BLaER1 treated with 17β-estradiol and CSF1 and Interleukin-3, amounts not matched to agents 10 nM and 100 nM (cell line): Measurements from ENCODE around the gene CPM.

Source experiments
- H3K27ac ChIP-seq, 11 experiments: shearing (Covaris generic); formaldehyde crosslinking; 2 replicates each; pipeline ENCODE4 v1.8.1; 2022
- H3K27me3 ChIP-seq, 11 experiments: shearing (Covaris generic); formaldehyde crosslinking; 2 replicates each; pipeline ENCODE4 v1.8.1; 2022
- H3K36me3 ChIP-seq, 11 experiments: shearing (Covaris generic); formaldehyde crosslinking; 2 replicates each; pipeline ENCODE4 v1.8.1; 2022
- H3K4me1 ChIP-seq, 10 experiments: shearing (Covaris generic); formaldehyde crosslinking; 2 replicates each; pipeline ENCODE4 v1.8.1; 2022
- H3K4me2 ChIP-seq, 11 experiments: shearing (Covaris generic); formaldehyde crosslinking; 2 replicates each; pipeline ENCODE4 v1.8.1; 2022
- H3K4me3 ChIP-seq, 10 experiments: shearing (Covaris generic); formaldehyde crosslinking; 2 replicates each; pipeline ENCODE4 v1.8.1; 2022
- H3K9ac ChIP-seq, 11 experiments: shearing (Covaris generic); formaldehyde crosslinking; 2 replicates each; pipeline ENCODE4 v1.8.1; 2022
- H3K9me3 ChIP-seq, 11 experiments: shearing (Covaris generic); formaldehyde crosslinking; replicated peaks in 1 of 11; 2 replicates each; pipeline ENCODE4 v1.8.1; 2022
- H4K20me1 ChIP-seq, 11 experiments: shearing (Covaris generic); formaldehyde crosslinking; 2 replicates each; pipeline ENCODE4 v1.8.1; 2022
- Cebpa-rat ChIP-seq, 11 experiments: shearing (Covaris generic); IDR thresholded peaks; 2 replicates each; pipeline ENCODE4 v1.8.1; 2022

CPM gene

DNA sequence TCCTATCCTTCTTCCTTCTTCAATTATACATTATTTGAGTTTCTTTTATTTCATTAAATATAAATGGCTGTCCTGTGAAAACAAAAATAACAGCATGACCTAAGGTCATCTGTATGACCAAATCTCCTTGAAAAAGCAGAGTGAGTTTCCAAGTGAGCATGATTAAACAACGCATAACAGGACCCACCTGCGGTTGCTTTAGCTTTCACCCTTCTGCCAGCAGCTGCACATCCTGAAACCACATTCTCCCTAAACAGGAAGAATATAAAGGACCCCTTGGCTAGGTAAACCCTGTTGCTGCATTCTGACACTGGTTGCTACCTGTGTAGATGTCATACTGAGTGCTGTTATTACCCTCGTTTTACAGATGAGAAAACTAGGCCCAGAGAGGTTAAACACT lies 42.8 kb upstream of the CPM start:
- H3K9me3 ChIP-seq = peaks cover 0 to 11% (median 9%) of the 10 kb centered on the region in 11 experiments; a peak in 16 of 22 replicates
- no peak overlapping the region for H3K9ac ChIP-seq
- no peaks in the 10 kb centered on the region for H3K27me3 ChIP-seq
- H3K4me1 ChIP-seq = peaks cover 20 to 47% (median 45%) of the 10 kb centered on the region in 10 experiments
- H4K20me1 ChIP-seq = no peaks in the 10 kb centered on the region
- no peak for TF ChIP-seq Cebpa-rat (IDR thresholded peaks at IDR 0.05)
- H3K4me3 ChIP-seq = no peak overlapping the region
- no peaks in the 10 kb centered on the region for H3K36me3 ChIP-seq
- peak overlapping the region in 1 of 11 experiments; percentile 15; a peak in 1 of 22 replicates for H3K27ac ChIP-seq
- H3K4me2 ChIP-seq = peak overlapping the region in 8 of 11 experiments; percentile 1 to 51 (median 26); a peak in 10 of 22 replicates

- peak overlapping the region in 2 of 11 experiments; percentile 10 to 50; a peak in 3 of 22 replicates for H3K4me2 ChIP-seq
- no peak for TF ChIP-seq Cebpa-rat (IDR thresholded peaks at IDR 0.05)
- no peaks in the 10 kb centered on the region for H3K9me3 ChIP-seq
- H3K4me3 ChIP-seq = no peak overlapping the region
- no peaks in the 10 kb centered on the region for H3K27me3 ChIP-seq
- H3K4me1 ChIP-seq = peaks cover 1 to 39% (median 19%) of the 10 kb centered on the region in 10 experiments
- no peaks in the 10 kb centered on the region for H3K36me3 ChIP-seq
- no peak overlapping the region for H3K9ac ChIP-seq
- H3K27ac ChIP-seq = 0 out of 22 replicates have a peak overlapping the region, but pooled peaks of 1 of the 11 experiments have one; percentile 21
- no peaks in the 10 kb centered on the region for H4K20me1 ChIP-seq
These were observed 39.6 kb upstream of the CPM start for GRCh38 chr12:68972595-68972994.

- H3K9me3 ChIP-seq = no peaks in the 10 kb centered on the region
- no peaks in the 10 kb centered on the region for H3K27me3 ChIP-seq
- H3K36me3 ChIP-seq = no peaks in the 10 kb centered on the region
- H3K4me3 ChIP-seq = no peak overlapping the region
- no peak overlapping the region for H3K9ac ChIP-seq
- no peaks in the 10 kb centered on the region for H4K20me1 ChIP-seq
- H3K4me1 ChIP-seq = peaks cover 0 to 46% (median 10%) of the 10 kb centered on the region in 10 experiments; a peak in 17 of 20 replicates
- TF ChIP-seq Cebpa-rat (IDR thresholded peaks at IDR 0.05) = no peak
- H3K27ac ChIP-seq = no peak overlapping the region
- H3K4me2 ChIP-seq = peak overlapping the region in 2 of 11 experiments; percentile 26 to 50; a peak in 2 of 22 replicates
These were observed 38.4 kb upstream of the CPM start for GRCh38 chr12:68971404-68971803.

DNA sequence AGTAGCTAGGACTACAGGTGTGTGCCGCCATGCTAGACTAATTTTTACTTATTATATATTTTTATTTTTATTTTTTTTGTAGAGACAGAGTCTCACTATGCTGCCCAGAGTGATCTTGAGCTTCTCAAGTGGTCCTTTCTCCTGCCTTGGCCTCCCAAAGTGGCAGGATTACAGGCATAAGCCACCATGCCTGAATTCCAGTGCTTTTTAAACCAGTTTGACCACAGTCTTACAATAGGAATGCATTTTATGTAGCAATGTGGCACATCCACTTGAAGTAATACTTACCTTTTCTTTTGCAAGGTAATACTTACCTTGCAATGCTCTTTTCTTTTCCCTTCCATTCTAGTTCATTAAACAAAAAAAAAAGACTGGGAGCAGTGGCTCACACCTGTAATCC lies 38.0 kb upstream of the CPM start:
- TF ChIP-seq Cebpa-rat (IDR thresholded peaks at IDR 0.05) = no peak
- H4K20me1 ChIP-seq = no peaks in the 10 kb centered on the region
- no peaks in the 10 kb centered on the region for H3K36me3 ChIP-seq
- H3K9me3 ChIP-seq = no peaks in the 10 kb centered on the region
- H3K4me3 ChIP-seq = no peak overlapping the region
- no peak overlapping the region for H3K27ac ChIP-seq
- peaks cover 0 to 50% (median 5%) of the 10 kb centered on the region in 10 experiments; a peak in 17 of 20 replicates for H3K4me1 ChIP-seq
- H3K9ac ChIP-seq = no peak overlapping the region
- H3K4me2 ChIP-seq = peak overlapping the region in 2 of 11 experiments; percentile 26 to 50; a peak in 3 of 22 replicates
- no peaks in the 10 kb centered on the region for H3K27me3 ChIP-seq

DNA sequence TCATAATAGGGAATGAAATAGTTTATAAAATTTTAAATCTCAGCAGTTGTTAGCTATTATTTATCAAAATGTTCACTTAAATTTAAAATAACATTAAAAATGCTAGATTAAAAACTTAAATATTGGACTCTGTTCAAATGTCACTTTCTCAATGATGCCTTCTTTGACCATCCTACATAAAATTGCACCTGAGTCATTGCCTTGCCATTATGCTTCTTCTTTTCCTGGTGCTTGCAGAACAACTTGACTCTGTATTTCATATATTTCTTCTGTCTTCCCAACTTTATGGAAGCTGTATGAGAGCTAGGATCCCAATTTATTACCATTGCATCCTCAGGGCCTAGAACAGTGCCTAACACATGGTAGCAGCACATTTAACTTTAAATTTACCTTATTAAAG lies 37.3 kb upstream of the CPM start:
- H3K36me3 ChIP-seq = no peaks in the 10 kb centered on the region
- H3K4me1 ChIP-seq = peaks cover 0 to 50% (median 0%) of the 10 kb centered on the region in 10 experiments; a peak in 4 of 20 replicates
- H3K4me2 ChIP-seq = peak overlapping the region in 1 of 11 experiments; percentile 50; a peak in 1 of 22 replicates
- 0 out of 22 replicates have a peak, but pooled peaks cover 0 to 4% (median 0%) of the 10 kb centered on the region in 11 experiments for H3K9me3 ChIP-seq
- TF ChIP-seq Cebpa-rat (IDR thresholded peaks at IDR 0.05) = no peak
- no peak overlapping the region for H3K9ac ChIP-seq
- no peaks in the 10 kb centered on the region for H3K27me3 ChIP-seq
- H3K4me3 ChIP-seq = no peak overlapping the region
- H3K27ac ChIP-seq = no peak overlapping the region
- no peaks in the 10 kb centered on the region for H4K20me1 ChIP-seq

DNA sequence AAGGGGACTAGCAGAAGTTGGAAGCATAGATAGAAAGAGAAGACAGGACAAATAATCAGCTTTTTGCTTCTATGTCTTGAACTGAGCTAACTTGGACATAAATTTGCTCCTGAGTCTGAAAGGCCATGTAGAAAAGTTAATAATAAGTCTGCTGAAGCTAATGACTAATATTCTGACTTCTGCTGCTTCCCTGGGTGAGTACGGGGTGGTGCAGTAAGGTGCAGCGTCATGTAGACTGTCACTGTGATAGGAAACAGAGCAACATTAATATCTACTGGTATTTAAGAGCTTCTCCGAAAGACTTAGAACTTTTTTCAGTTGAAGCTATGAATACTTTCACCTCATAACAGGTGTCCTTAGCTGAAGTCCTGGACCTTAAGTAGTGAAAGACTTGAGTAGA lies 34.1 kb upstream of the CPM start:
- Histone ChIP-seq H3K4me2 (peak overlapping the region in 1 of 11 experiments; percentile 22; a peak in 1 of 22 replicates), H3K4me1 (peaks cover 0 to 67% (median 0%) of the 10 kb centered on the region in 10 experiments; a peak in 7 of 20 replicates), H3K9ac (no peak overlapping the region), H3K36me3 (no peaks in the 10 kb centered on the region), H3K27ac (no peak overlapping the region), H4K20me1 (no peaks in the 10 kb centered on the region), H3K9me3 (peaks cover 6 to 29% (median 10%) of the 10 kb centered on the region in 11 experiments; a peak in 14 of 22 replicates), H3K4me3 (no peak overlapping the region), H3K27me3 (no peaks in the 10 kb centered on the region)
- TF ChIP-seq Cebpa-rat (IDR thresholded peaks at IDR 0.05) = no peak

- no peaks in the 10 kb centered on the region for H3K27me3 ChIP-seq
- peaks cover 7 to 49% (median 24%) of the 10 kb centered on the region in 11 experiments; a peak in 18 of 22 replicates for H3K9me3 ChIP-seq
- H3K27ac ChIP-seq = peak overlapping the region in 3 of 11 experiments; percentile 54 to 73 (median 59); a peak in 7 of 22 replicates
- no peaks in the 10 kb centered on the region for H4K20me1 ChIP-seq
- H3K9ac ChIP-seq = no peak overlapping the region
- H3K4me3 ChIP-seq = no peak overlapping the region
- TF ChIP-seq Cebpa-rat (IDR thresholded peaks at IDR 0.05) = no peak
- no peaks in the 10 kb centered on the region for H3K36me3 ChIP-seq
- H3K4me1 ChIP-seq = peaks cover 1 to 59% (median 6%) of the 10 kb centered on the region in 10 experiments; a peak in 18 of 20 replicates
- H3K4me2 ChIP-seq = peak overlapping the region in 4 of 11 experiments; percentile 29 to 73 (median 56); a peak in 9 of 22 replicates
These were observed 31.1 kb upstream of the CPM start for GRCh38 chr12:68963856-68964745.

DNA sequence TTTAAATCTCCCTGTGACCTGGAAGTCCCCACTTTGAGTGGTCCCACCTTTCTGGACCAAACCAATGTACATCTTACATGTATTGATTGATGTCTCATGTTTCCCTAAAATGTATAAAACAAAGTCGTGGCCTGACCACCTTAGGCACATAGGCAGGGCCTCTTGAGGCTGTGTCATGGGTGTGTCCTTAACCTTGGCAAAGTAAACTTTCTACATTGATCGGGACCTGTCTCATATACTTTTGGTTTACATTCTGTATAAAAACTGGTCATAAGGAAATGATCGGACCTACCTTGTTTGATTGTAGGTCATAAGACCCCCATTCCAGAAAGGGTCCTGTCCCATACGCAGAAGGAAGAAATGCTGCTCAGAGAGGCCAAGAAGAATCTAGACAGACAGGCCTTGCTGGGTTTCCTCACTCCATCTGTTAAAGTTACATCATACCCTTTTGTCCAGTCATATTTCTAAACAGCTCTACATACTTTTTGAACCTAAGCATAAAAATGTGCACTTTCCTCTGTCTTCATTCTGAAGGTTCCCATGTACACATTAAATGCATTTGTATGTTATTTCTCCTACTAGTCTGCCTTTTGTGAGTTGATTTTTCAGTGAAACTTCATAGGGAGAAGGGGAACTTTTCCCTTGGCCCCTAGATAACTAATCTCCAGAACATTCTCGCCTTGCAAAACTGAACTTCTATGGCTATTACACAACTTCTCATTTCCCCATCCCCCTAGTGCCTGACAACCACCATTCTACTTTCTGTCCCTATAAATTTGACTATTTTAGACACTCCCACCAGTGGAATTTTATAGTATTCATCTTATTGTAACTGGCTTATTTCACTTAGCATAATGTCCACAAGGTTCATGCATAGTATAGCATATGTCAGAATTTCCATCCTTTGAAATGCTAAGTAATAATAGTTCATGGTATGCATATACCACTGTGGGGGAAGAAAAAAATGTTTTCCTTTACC lies 30.2 kb upstream of the CPM start:
- H3K27me3 ChIP-seq = no peaks in the 10 kb centered on the region
- peak in 2 of 11 experiments; percentile 7 to 32; a peak in 2 of 22 replicates for TF ChIP-seq Cebpa-rat (IDR thresholded peaks at IDR 0.05)
- H3K4me2 ChIP-seq = peak overlapping the region in 6 of 11 experiments; percentile 11 to 73 (median 42); a peak in 11 of 22 replicates
- H3K4me1 ChIP-seq = peaks cover 10 to 68% (median 16%) of the 10 kb centered on the region in 10 experiments
- no peaks in the 10 kb centered on the region for H3K36me3 ChIP-seq
- H3K9ac ChIP-seq = peak overlapping the region in 1 of 11 experiments; percentile 48; a peak in 3 of 22 replicates
- no peaks in the 10 kb centered on the region for H4K20me1 ChIP-seq
- H3K27ac ChIP-seq = peak overlapping the region in 3 of 11 experiments; percentile 54 to 73 (median 68); a peak in 6 of 22 replicates
- H3K4me3 ChIP-seq = no peak overlapping the region
- H3K9me3 ChIP-seq = peaks cover 7 to 53% (median 30%) of the 10 kb centered on the region in 11 experiments; a peak in 18 of 22 replicates
